Astrocyte (in vitro differentiated cells and primary cell): ENCODE data around the gene FRMD5.

ENCODE experiments used
- EZH2 ChIP-seq: IDR thresholded peaks from 2 replicates; pipeline ENCODE4 v1.6.1; 2012; ENCODE audit warnings: mild to moderate bottlenecking, low read length, inconsistent platforms; ENCODE audit not compliant: insufficient read depth
- TF ChIP-seq, protein P1 (sequence below): IDR thresholded peaks from 2 replicates; pipeline ENCODE4 v1.5.1; 2011; ENCODE audit warnings: low read depth, mild to moderate bottlenecking, inconsistent platforms, low read length, moderate library complexity; ENCODE audit not compliant: insufficient read depth

DNA sequence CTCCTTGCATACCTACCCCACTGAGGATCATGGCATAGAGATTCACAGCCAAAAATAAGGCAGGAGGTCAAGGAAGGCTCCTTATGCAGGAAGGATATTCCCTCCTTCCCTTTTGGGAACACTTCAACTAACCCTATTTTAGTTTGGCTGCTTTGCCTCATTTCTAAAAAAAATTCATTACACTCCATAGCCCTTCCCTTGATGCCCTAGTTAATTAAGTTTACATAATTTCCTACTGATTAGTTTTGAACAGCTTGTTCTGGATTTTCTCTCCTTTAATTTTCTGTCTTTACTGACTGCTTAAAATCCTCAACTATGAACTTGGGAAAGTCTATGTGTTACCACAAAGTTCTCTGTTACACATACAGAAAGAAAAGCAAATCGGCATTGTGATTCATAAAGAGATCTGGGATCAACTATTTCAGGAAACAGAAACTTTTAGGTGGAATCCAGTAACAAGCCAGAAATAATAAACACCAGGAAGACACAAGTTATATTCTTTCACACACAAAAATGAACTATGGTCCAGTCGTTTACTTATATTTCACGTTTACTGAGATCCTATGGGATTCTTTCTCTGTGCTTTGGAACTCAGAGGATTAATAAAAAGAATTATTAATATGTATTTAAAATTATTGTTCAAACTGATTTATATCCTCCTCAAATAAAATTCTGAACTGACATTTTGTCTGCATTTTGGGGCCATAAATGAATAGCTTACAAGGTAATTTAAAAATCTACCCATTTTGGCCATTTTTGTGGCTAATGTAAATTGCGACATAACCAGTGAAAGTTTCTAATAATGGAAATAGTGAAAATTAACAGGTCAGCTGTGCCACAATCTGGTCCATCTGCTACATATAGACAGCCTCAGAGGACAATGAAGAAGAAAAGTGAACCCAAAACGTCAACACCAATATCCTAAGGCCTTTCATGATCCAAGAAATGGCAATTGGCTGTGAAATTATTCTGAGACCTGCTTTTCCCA is 113.8 kb downstream of the FRMD5 start:
- TF ChIP-seq, protein P1, sequence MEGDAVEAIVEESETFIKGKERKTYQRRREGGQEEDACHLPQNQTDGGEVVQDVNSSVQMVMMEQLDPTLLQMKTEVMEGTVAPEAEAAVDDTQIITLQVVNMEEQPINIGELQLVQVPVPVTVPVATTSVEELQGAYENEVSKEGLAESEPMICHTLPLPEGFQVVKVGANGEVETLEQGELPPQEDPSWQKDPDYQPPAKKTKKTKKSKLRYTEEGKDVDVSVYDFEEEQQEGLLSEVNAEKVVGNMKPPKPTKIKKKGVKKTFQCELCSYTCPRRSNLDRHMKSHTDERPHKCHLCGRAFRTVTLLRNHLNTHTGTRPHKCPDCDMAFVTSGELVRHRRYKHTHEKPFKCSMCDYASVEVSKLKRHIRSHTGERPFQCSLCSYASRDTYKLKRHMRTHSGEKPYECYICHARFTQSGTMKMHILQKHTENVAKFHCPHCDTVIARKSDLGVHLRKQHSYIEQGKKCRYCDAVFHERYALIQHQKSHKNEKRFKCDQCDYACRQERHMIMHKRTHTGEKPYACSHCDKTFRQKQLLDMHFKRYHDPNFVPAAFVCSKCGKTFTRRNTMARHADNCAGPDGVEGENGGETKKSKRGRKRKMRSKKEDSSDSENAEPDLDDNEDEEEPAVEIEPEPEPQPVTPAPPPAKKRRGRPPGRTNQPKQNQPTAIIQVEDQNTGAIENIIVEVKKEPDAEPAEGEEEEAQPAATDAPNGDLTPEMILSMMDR = no peak
- no peak for TF ChIP-seq EZH2
